Neuron (in vitro differentiated cells): ENCODE data around the gene RNF175.

Experiments used
- H2AFZ ChIP-seq: one replicate; pipeline ENCODE4 v1.6.1; 2013; ENCODE audit warnings: low read depth, mild to moderate bottlenecking, inconsistent platforms, low read length, moderate library complexity
- H3K27me3 ChIP-seq: one replicate; pipeline ENCODE4 v1.6.1; 2013; ENCODE audit warnings: low read length; ENCODE audit not compliant: insufficient read depth
- H3K36me3 ChIP-seq: one replicate; pipeline ENCODE4 v1.6.1; 2013; ENCODE audit warnings: low read length; ENCODE audit not compliant: insufficient read depth
- H3K4me1 ChIP-seq: one replicate; pipeline ENCODE4 v1.6.1; 2013; ENCODE audit warnings: low read length; ENCODE audit not compliant: insufficient read depth
- H3K4me3 ChIP-seq: 2 replicates; pipeline ENCODE4 v1.5.1; 2013; ENCODE audit warnings: mild to moderate bottlenecking, low read length, moderate library complexity
- H3K9me3 ChIP-seq: one replicate; pipeline ENCODE4 v1.6.1; 2013; ENCODE audit warnings: low read length

Gene RNF175

DNA sequence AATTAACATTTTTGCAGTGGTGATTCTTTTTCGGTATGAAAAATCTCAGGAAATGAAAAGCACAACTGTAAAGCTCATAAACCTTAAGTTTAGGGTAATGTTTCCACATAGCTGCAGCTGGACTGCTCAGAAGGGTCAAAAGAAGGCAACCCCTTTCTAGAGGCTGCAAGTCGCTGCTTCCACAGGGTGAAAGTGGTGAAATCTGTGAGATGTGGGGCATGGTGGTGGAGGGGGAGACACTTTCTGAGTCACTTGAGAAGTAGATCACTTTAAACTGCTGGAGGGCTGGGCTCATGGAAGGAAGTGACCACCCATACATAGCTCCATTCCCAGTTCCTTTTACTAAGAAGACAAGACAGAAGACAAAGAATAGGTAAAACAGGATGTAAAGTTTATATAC is 20.4 kb upstream of the RNF175 start:
- no peaks in the 10 kb centered on the region for H3K9me3 ChIP-seq
- H3K4me1 ChIP-seq = peaks cover 15% of the 10 kb centered on the region
- H3K4me3 ChIP-seq = no peak overlapping the region
- H2AFZ ChIP-seq = no peak overlapping the region
- H3K36me3 ChIP-seq = peaks cover 49% of the 10 kb centered on the region
- H3K27me3 ChIP-seq = no peaks in the 10 kb centered on the region

DNA sequence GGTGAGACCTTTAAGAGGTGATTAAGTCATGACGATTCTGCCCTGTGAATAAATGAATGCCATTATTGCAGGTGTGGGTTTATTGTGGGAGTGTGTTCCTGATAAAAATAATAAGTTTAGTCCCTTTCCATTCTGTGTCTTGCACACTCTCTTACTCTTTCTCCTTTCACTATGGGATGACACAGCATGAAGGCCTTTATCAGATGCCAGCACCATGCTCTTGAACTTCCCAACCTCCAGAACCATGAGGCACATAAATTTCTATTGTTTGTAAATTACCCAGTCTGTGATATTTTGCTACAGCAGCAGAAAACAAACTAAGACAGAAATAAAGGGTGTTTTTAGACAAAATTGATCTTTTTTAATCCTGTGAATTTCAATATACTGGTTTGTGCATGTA is 18.6 kb upstream of the RNF175 start:
- Histone ChIP-seq H3K9me3 (no peaks in the 10 kb centered on the region), H3K36me3 (peaks cover 30% of the 10 kb centered on the region), H2AFZ (no peak overlapping the region), H3K4me3 (no peak overlapping the region), H3K4me1 (peaks cover 2% of the 10 kb centered on the region), H3K27me3 (no peaks in the 10 kb centered on the region)

DNA sequence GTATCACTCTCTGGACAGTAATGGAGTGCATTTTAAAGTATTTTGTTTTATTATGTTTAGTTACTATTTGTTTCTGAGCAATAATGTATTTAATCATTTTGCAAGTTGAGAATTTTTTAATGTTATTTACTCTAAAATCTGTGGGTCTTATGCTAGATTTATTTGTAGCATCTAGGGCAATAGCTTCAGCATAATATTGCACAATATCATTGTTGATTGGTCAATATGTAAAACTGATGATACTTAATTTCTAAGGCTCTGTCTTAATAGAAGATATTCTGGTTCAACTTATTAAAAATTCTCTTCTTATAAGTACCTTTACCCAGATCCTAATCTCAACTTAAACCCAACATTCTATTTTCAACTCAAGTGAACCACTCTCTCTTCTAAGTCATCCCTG is 17.6 kb upstream of the RNF175 start:
- no peak overlapping the region for H3K4me3 ChIP-seq
- peaks cover 3% of the 10 kb centered on the region for H3K9me3 ChIP-seq
- no peaks in the 10 kb centered on the region for H3K27me3 ChIP-seq
- peaks cover 21% of the 10 kb centered on the region for H3K36me3 ChIP-seq
- H3K4me1 ChIP-seq = peaks cover 2% of the 10 kb centered on the region
- no peak overlapping the region for H2AFZ ChIP-seq

DNA sequence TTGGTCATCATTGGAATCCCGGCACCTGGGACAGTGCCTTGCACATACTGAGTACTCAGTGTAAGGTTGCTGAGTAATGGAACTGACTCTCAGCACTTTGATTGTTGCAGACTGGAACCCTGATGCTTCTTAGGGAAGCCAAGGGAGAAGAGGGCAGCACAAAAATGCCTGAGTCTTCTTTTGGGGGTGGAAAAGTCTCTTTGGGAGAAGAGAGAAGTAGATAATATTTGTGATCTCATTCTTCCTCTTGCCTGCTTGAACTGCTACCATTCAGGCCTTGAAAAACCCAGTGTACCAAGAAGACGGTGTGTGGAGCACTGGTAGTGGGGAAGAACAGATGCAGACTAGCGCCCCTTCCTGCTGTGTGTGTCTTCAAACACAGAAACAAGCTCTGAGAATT is 16.8 kb upstream of the RNF175 start:
- H3K36me3 ChIP-seq = peaks cover 13% of the 10 kb centered on the region
- H3K4me1 ChIP-seq = no peaks in the 10 kb centered on the region
- no peak overlapping the region for H3K4me3 ChIP-seq
- H3K9me3 ChIP-seq = peaks cover 6% of the 10 kb centered on the region
- H3K27me3 ChIP-seq = no peaks in the 10 kb centered on the region
- no peak overlapping the region for H2AFZ ChIP-seq

DNA sequence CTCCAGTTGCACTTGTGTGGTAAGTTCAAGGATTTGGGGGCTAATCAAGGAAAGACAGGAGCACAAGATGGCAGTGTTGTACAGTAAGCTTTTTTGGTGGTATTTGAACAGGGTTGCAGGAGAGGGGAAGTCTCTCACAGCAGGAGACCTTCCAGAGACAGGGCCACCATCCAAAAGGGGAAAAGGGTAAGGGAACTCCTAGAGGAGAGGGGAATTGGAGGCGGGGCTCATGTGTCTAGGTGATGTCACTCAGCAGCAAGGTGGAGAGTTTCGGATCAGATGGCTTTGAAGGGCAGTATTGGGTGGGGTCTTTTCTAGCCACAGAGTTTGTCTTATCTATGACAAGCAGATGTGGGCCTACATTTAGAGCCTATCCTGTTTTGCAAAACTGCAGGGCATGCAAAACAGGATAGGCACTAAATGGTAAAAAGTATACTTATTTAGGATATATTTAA is 13.4 kb upstream of the RNF175 start:
- Histone ChIP-seq H3K4me3 (no peak overlapping the region), H3K36me3 (no peaks in the 10 kb centered on the region), H3K4me1 (no peaks in the 10 kb centered on the region), H3K27me3 (no peaks in the 10 kb centered on the region), H2AFZ (no peak overlapping the region), H3K9me3 (peaks cover 11% of the 10 kb centered on the region)

DNA sequence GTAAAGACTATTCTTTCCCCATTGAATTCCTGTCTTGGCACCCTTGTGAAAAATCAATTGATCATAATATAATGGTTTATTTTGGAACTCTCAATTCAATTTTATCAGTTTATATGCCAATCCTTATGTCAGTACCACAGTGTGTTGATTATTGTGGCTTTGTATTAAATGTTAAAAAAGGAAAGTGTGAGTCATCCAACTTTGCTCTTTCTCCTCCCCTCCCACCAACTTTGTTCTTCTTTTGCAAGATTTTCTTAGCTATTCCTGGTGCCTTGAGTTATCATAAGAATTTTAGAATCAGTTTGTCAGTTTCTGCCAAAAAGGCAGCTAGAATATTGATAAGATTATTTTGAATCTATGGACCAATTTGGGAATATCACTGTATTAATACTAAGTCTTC is 11.2 kb upstream of the RNF175 start:
- no peak overlapping the region for H2AFZ ChIP-seq
- H3K4me1 ChIP-seq = peaks cover 4% of the 10 kb centered on the region

DNA sequence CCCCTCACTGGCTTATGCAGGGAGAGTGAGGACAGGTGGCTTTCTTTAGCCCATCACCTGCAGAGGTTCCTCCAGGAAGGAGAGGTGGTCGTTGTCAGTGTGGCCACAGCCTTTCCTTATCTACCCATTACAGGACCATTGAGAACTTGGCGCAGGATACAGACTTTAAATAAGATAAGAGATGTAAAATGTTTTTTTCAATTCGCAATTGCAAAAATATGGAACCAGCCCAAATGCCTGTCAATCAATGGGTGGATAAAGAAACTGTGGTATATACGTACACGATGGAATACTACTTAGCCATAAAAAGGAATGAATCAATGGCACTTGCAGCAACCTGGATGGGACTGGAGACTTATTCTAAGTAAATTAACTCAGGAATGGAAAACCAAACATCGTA is 6.9 kb upstream of the RNF175 start:
- Histone ChIP-seq H3K4me1 (peaks cover 31% of the 10 kb centered on the region), H3K27me3 (no peaks in the 10 kb centered on the region), H3K4me3 (no peak overlapping the region), H3K9me3 (peaks cover 7% of the 10 kb centered on the region), H3K36me3 (no peaks in the 10 kb centered on the region), H2AFZ (no peak overlapping the region)

More for the DNA sequence above, 11.2 kb upstream of the RNF175 start:
- H3K36me3 ChIP-seq = no peaks in the 10 kb centered on the region
- H3K27me3 ChIP-seq = no peaks in the 10 kb centered on the region
- no peak overlapping the region for H3K4me3 ChIP-seq
- peaks cover 13% of the 10 kb centered on the region for H3K9me3 ChIP-seq

DNA sequence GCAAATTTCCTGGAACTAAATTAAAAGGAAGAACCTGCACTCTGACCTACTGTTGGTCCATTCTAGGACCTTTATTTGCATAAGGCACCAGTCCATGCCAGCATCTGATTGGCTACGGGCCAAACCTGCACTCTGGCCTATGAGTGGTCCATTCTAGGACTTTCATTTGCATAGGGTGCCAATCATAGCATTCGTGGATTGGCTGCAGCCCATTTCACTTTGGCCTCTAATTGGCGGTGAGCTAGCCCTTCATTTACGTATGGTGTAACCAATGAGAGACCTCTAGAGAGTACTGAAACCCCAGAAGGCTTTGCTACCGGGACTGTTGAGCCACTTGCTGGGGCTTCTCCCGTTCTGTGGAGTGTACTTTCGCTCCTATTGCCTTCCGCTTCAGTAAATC is 6.1 kb upstream of the RNF175 start:
- no peaks in the 10 kb centered on the region for H3K36me3 ChIP-seq

DNA sequence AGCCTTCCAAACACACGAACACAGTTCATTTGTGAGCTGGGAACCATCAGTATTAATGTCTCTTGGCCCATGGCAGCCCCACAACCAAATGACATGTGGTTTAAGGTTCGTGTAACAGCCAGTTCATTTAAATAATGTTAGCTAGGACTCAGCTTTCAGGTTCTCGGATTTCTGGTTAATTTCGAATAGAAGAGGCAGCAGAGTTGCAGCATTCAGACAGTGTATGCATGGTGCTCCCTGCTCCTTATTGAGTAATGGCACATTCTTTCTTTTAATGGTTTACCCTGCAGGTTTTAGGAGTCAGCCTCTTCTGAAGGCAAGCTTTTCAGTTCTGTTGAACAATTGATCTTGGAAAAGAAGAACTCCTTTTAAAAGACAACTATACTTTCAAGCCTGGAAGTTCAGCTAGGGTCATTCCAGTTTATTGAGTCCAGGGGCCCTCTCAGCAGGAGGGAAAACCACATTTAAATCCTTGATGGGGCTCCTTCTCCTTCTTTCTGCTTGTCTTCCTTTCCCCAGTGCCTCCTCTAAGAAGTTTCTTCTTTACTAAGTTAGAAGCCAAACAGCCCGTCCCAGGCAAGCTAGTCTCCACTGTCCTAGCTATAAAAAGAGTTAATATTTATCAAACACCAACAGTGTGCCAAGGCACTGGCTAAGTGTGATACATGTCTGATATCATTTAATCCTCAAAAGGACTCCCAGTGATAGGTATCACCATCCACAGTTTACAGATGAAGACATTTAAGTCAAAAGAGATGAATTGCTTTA is 5.0 kb upstream of the RNF175 start:
- H3K36me3 ChIP-seq = no peaks in the 10 kb centered on the region
- no peaks in the 10 kb centered on the region for H3K27me3 ChIP-seq
- peaks cover 35% of the 10 kb centered on the region for H3K4me1 ChIP-seq
- H2AFZ ChIP-seq = no peak overlapping the region
- peak overlapping the region; percentile 3 for H3K4me3 ChIP-seq
- H3K9me3 ChIP-seq = peaks cover 2% of the 10 kb centered on the region

More for the DNA sequence above, 6.1 kb upstream of the RNF175 start:
- no peak overlapping the region for H3K4me3 ChIP-seq
- H2AFZ ChIP-seq = no peak overlapping the region
- peaks cover 31% of the 10 kb centered on the region for H3K4me1 ChIP-seq
- no peaks in the 10 kb centered on the region for H3K27me3 ChIP-seq
- H3K9me3 ChIP-seq = peaks cover 4% of the 10 kb centered on the region

DNA sequence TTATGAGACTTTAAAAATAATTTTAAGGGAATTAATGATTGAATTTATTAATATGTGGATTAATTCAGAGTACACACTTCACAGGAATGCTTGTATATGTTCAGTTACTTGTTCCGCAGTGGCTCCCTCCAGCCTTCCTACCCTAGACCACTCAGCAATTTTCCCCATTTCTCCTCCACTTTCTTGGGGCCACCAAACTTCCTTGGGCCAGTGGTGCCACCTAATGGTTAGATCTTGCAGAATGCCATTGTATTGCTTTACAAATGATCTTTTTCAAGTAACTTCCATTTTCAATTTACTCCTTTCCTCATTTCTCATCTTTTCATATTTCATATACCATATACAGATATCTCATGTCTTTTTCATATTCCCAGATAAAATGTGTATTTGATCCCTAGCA is 3.6 kb upstream of the RNF175 start:
- Histone ChIP-seq H3K9me3 (peaks cover 2% of the 10 kb centered on the region), H3K4me1 (peaks cover 43% of the 10 kb centered on the region), H3K36me3 (no peaks in the 10 kb centered on the region), H2AFZ (no peak overlapping the region), H3K4me3 (peak overlapping the region; percentile 10), H3K27me3 (no peaks in the 10 kb centered on the region)

DNA sequence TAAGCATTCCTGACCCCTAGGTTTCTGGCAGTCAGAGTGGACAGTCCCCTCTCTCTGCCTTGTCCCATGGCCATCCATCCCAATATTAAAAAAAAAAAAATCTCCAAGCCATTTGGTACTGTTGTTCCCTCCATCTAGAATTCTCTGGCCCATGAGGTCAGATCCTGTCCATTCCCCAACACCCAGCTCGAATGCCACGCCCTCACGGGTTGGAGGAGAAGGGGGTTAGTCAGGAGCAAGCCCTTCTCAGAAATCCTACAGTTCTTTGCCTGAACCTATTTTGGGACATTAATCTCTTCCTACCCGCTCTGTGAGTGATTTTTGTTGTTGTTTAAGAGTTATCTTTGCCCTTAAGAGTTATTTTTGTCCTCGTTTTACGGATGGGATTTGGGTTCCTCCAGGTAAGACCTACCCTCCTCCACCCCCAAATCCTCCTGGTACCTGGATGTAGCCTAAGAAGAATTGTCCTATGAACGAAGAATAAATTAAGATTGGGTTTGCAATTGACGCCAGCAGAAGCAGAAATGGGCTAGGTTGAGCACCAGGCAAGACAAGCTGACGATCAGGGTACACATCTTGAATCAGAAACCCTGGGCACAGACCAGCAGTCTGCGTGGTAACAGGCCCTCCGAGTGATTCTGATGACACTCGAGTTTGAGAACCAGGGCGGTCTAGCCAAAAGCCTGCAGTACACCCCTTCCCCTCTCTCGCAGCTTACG is 977 bp downstream of the RNF175 start:
- Histone ChIP-seq H3K4me3 (peak overlapping the region; percentile 52), H2AFZ (peak overlapping the region; percentile 68), H3K27me3 (no peaks in the 10 kb centered on the region), H3K9me3 (peaks cover 15% of the 10 kb centered on the region), H3K4me1 (peaks cover 26% of the 10 kb centered on the region), H3K36me3 (no peaks in the 10 kb centered on the region)

DNA sequence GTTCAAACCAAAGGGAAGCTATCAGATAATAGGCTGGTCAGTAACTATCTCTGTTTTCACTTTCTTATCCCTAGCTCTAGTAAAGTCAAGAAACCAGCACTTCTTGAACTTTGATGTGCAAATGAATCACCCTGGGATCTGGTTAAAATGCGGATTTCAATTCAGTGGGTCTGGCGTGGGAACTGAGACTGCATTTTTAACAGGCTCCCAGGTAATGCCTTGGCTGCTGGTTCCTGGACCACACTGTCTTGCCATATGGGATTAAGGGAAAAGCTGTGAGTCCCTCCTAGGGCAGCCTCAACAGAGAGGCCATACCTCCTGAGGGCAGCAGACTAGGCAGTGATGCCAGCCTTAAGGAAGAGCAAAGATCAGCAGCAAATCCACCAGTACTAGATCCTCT is 1.7 kb downstream of the RNF175 start:
- Histone ChIP-seq H3K9me3 (peaks cover 15% of the 10 kb centered on the region), H3K4me1 (peaks cover 19% of the 10 kb centered on the region), H3K36me3 (no peaks in the 10 kb centered on the region), H2AFZ (no peak overlapping the region), H3K27me3 (no peaks in the 10 kb centered on the region), H3K4me3 (no peak overlapping the region)

DNA sequence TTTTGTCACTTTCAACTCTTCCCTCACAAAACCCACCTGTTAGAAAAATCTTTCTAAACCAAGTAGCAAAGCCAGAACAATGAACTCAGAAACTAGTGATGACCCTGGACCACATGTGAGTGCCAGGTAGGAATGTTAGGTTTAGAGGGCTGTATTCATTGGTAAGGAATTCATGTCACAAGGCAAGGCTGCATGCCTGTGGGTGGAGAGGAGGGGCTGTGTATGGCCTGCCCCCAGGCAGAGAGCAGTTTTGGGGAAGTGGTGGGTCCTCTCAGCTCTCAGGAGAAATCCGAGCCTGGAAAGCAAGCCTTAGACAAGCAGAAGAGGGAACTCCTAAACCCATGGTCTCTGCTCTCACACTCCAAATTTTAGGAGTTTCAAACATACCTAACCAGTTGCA is 2.4 kb downstream of the RNF175 start:
- Histone ChIP-seq H3K9me3 (peaks cover 18% of the 10 kb centered on the region), H2AFZ (no peak overlapping the region), H3K4me3 (no peak overlapping the region), H3K4me1 (peaks cover 19% of the 10 kb centered on the region), H3K27me3 (no peaks in the 10 kb centered on the region), H3K36me3 (no peaks in the 10 kb centered on the region)
